NCI-H2171 treated with DMSO at 0.1 percent for 48 hours (cell line): ENCODE results near the gene SPCS2.

ENCODE experiments used
- DNase-seq: peaks from one replicate; lab custom pipeline; 2025; lab: John Stamatoyannopoulos, UW

The SPCS2 gene

DNA sequence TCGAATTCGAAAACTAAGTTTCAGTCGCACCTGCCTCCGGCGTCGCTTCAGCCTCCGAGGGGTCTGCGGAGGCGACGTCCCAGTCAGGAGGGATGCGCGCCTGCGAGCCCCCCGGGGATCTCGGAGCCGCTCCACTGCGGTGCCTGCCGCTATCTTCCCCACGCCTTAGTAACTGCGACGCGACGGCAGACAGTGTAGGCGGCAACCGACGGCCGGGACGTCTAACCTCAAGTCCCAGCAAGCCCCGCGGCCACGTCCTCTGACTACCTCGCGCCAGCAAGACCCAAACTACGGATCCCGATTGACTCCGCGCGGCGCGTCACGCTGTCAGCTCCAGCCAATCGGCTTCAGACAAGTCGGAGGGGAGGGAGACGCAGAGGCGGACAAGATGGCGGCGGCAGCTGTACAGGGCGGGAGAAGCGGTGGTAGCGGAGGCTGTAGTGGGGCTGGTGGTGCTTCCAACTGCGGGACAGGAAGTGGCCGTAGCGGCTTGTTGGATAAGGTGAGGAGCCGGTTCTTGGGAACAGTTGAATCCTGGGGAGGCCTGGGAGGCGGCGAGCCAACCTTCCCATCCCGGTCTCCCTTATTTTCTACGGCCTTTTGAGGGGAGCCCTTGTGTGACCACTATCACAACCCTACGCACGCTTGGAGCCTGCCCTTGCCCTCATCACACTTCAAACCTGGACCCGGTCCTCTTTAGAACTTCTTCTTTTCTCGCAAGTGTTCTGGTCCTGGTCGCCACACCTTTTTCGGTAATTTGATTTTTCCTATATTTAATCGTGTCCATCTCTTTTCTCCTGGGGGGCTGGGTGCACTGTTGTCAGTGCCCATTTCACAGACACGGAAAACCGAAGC is at the start of gene SPCS2, which contains the start of gene XRRA1:
Gene SPCS2 (plus strand): TSS at position 369 of the 855 bp plus-strand sequence. CDS start 20 bp downstream, at position 389.
Gene XRRA1 (minus strand): TSS at position 194 of the 855 bp plus-strand sequence. CDS start 8,213 bp downstream, outside the sequence.
- DNase-seq: peak; percentile 92

GRCh38 chr11:74902342-74902741 is 46.7 kb upstream of the SPCS2 start:
- no peak for DNase-seq

GRCh38 chr11:74905326-74905725 is 43.7 kb upstream of the SPCS2 start:
- no peak for DNase-seq

GRCh38 chr11:74909385-74909784 is 39.7 kb upstream of the SPCS2 start:
- DNase-seq: no peak

GRCh38 chr11:74909812-74910211 is 39.3 kb upstream of the SPCS2 start:
- DNase-seq: no peak

- DNase-seq: no peak
These were observed 25.9 kb upstream of the SPCS2 start for GRCh38 chr11:74923125-74923524.

DNA sequence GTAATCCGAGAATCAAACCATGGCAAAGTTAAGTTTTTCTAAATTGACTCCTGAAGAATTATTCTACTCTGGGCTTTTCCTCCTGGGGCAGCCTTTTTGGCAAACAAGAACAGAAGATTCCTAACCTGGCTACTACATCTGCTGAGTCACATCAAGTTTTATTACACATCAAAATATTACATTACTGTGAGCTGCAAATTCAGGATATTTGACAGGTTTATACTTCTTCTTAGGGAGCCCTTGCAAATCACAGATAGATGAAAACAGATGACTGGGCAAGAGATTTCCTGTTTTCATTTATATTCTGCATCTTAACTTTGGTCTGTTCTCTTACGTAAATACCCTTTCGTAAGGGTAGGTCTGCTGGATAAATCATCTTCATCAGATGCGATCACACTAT is 23.8 kb upstream of the SPCS2 start:
- no peak for DNase-seq

DNA sequence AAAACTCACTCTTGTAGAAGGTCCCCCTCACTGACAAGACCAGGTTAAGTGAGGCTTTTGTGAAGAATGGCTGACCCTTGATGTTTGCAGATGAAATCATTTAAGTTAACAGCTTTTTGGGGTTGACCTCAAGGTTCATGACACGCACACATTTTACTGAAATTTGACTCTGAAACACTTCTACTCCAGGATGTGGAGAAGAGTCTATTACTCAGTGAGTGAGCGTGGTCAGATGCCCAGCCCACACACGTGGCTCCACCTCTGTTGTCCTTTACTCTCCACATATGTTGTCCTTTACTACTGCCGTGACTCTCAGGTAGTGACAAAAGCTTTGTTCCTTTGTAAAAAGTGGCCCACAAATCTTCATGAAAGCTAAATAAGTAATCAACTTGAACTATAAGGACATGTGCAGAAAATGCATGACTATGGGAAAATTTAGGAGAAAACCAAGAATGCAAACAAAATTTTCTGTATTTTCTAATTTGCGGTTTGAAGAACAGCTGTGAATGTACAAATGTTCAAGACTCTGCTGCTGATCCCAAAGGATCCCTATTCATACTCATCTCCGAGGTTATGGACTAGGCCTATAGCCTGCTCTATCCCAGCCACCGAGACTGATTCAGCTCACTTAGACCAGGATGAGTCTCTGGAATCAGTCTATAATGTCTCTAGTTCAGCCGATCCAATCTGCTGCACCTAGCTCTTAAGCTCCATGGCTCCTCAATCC is 22.6 kb upstream of the SPCS2 start:
- DNase-seq: no peak

DNA sequence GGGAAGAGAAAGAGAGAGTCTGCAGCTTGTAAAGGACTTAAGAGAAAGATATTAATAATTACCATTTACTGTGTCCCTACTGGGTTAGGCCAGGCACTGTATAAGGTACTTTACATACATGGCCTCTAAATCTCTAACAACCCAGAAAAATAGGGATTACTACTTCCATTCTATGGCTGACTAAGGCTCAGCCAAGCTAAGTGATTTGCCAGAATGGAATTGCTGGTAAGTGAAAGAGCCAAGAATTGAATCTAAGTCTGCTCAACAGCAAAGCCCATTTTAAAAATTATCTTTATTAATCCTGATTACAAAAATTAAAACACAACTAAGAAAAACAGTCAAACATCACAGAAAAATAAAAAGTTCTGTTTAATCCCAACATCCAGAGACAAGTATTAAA is 21.6 kb upstream of the SPCS2 start:
- DNase-seq: no peak

DNA sequence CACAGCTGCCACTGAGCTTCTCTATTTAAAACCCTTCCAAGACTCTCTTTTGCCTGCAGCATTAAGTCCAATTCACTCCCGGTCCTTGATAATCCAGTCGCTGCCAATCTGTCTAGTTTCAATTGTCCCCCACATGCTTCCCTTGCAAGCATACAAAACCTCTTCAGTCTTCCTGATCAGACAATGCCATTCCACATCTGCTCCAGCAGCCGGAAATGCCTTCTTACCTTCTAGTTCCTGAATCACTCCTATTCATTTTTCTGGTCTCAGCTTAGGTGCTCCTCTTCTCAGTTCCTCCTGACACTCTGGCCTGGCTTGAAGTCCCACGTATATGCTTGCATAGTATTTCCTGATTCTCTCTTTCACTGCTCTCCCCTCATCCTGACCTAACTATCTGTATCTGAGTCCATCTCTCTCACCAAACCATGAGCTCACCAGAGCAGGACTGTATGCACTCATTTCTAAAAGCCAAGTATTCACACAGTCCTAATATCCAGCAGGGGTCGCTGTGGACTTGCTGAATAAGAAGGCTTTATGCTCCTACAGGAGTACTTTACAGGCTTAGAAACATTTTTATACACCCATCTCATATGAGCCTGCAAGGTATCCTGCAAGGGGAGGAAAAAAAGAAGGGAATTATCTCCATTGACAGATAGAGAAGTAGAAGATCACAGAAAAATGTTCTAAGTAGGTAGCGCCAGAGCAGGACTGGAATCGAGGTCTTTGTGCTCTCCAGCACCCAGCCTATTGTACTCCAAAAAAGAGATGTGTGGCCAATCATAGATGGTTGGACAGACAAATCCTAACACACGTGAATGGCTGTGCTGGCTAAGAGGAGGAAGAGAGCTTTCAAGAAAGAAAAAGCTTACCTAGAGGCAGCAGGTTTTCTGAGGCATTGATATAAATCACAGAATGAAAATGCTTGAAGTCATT is 19.4 kb upstream of the SPCS2 start:
- DNase-seq: peak; percentile 55

GRCh38 chr11:74932169-74932568 is 16.9 kb upstream of the SPCS2 start:
- DNase-seq: no peak

DNA sequence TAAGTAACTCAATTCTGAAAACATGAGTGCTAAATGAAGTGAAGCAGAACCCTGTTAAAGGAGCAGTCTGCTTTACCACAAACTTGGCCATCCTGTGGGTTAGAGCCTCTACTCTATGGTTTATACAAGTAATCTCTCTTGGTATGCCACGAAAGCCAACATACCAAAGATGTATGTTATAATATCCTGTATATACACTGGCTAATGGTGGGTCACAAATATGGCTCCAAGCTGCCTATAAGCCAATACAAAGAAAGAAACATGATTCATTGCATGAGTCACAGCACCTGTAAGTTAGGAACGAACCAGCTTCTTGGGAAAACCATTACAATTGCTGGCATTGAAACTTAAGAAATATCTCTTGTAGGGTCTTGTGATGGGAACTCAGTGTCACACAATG is 16.3 kb upstream of the SPCS2 start:
- no peak for DNase-seq

- DNase-seq: no peak
These were observed 15.3 kb upstream of the SPCS2 start for GRCh38 chr11:74933765-74934164.

DNA sequence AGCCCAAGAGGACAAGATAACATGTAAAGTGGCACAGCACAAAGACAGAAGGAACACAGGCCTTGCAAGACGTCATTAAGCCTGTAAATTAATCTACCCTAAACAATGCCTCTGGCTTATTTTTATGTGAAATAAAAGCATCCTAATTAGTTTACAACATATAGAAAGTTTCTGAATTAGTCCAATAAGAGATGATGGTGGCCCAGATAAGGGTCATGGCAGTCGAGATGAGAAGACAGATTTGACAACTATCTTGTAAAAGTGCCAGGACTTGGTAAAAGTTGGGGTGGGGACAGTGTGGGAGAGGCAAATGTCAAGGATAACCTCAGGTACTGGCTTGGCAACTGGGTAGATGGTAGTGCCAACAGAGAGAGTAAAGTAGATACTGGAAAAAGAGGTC is 13.8 kb upstream of the SPCS2 start:
- no peak for DNase-seq

- no peak for DNase-seq
These were observed 13.0 kb upstream of the SPCS2 start for GRCh38 chr11:74936087-74936486.

GRCh38 chr11:74936976-74937375 is 12.1 kb upstream of the SPCS2 start:
- no peak for DNase-seq

DNA sequence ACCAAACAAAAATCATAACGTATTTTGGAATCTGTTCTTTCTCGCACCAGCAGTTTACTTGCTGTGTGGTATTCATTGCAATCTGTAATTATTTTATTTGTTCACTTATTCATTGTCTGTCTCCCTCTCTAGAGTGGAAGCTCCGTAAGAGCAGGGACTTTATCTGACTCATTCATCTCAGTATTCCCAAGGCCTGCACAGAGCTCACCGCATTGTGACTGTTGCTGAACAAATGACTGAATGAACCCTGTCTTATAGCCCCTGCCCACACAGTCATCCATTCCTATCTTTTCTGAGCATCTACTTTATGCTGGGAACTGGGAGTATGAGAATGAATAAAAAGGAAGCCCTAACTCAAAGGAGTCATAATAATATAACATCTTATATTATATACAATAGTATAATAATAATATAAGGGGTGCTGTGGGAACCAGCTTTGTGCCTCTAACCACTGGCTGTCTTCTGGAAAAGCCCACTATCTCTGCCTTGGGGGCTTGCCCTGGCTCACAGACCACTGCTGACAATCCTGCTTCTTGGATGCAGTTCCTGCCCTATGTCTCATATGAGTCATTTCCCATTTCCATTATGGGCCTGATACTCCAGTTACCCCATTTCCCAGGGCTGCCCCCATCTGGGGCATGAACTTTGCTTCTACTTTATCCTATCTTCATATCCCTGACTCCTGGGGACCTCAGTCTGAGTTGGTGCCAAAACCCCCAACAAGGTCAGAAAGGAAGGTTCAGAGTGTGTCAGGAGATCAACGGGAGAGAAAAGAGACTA is 11.2 kb upstream of the SPCS2 start:
- DNase-seq: no peak

- no peak for DNase-seq
These were observed 7.6 kb upstream of the SPCS2 start for GRCh38 chr11:74941492-74941891.

DNA sequence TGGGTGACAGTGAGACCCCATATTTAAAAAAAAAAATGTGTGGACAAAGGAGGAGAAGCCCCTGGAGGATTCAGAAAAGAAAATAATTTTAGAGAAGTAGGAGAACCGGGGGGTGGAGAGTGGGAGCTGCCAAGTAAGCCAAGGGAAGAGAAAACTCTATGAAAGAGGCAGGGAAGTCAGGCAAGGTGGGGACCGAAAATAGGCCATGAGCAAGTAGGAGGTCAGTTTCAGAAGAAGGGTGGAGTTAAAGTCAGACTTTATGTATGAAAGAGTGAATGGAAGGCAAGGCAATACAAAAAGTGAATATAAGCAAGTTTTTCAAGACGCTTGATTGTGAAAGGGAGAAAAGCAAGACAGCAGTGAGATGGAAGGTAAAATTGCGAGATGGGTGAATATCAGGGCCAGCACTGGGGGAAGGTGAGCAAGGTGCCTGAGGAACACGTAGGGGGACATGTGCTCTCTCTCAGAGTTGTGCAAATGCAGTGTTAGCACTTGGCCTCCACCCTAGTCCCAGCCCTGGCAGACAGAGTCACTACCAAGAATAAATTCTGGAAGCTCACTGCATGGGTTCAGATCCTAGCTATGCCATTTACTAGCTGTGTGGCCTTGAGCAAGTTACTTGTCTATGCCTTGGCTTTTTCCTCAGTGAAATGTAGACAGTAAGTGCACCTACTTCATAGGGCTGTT is 6.8 kb upstream of the SPCS2 start:
- no peak for DNase-seq

DNA sequence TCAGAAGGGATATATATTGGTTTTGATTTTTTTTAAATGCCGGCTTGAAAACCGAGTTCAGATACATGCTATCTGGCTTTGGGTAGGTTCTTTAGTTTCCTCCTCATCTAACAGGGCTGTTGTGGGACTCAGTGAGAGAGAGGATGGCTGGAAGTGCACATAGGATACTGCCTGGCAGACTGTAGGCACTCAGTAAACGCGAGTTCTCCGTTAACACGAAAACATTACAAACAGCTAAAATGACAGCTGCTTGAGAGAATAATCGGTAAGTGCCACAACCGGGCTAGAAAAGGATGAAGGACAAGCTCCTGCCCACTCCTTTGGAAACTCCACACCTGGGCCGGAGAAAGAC is 544 bp upstream of the SPCS2 start:
- DNase-seq: no peak

DNA sequence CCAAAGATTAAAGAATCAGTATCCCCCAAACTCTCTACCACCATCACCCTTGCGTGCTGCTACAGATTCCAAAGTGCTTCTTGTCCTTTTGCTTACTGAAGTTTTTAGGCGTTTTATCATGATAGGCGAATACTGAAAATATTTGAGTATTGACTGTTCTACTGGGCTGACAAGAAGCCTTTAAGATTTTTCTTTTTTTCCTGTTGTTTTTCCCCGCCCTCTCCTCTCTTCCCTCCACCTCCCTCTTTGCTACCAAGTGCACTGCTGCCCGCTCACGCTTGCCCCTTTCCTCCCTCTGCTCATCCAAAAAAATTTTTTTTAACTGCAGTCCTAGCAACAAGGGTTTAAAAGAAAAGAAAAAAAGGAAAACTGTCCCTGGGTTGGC is 679 bp downstream of the SPCS2 start:
- no peak for DNase-seq
